Suppressor macrophage treated with lipopolysaccharide for 4 hours (primary cell): Measurements from ENCODE around the gene ALDH1A2.

Source experiments
- DNase-seq: peaks from one replicate; pipeline ENCODE4 v3.0.0-alpha.2; 2020

The ALDH1A2 gene

GRCh38 chr15:57993409-57994145 lies 71.9 kb downstream of the ALDH1A2 start:
- DNase-seq = no peak

GRCh38 chr15:57992761-57993355 lies 72.7 kb downstream of the ALDH1A2 start:
- DNase-seq = no peak

DNA sequence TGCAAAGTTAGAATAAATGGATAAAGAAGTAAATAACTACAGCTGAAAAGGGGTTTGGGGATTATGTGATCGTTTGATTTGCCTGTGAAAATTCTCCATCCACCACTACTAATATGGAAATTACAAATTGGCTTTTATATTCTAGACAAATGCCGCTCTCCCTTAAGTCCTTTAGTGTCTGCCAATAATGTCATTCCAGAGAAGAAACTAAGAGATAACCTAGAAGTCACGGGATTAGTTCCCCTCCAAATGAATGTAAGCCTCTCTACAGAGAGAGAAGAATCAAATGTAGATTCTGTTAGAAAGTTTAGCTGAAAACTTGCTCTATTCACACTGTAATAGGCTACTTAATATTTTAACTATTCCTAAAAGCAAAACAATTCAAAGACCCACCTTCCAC lies 92.0 kb downstream of the ALDH1A2 start:
- no peak for DNase-seq

DNA sequence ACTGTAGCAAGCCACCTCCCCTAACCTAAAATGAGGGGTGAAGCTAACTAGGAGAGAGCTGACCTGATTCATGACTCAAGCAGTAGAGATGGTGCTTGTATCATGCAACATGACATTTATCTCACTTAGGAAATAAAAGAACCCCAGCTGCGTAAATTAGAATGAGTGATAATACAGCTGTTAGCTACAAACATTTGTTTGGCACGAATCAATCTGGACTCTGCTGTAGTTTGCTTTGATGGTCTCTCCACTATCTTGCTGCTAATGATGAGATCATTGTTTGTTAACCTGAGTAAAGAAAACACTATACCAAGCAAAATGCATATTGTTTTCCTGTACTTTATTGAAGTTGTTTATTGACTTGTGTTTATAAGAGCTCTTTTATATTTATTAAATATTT lies 92.6 kb downstream of the ALDH1A2 start:
- no peak for DNase-seq

DNA sequence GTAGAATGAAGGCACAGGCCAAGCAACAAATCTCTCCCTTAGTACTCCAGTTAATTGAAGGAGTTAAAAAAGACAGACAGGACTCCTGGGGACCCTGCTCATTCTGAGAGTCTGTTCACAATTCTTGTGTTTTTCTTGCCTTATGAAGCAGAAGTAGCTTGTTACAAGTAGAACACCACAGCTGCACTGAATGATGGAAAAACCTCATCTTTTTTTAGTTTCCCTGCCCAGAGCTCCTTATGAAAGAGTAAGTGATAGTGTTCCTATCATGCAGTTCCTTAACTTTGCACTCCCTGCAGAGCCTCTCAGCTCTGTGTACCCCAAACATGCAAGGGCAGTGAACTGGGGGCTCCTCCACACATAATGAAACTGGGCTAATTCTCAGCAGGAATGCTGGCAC lies 95.5 kb downstream of the ALDH1A2 start:
- DNase-seq = no peak

DNA sequence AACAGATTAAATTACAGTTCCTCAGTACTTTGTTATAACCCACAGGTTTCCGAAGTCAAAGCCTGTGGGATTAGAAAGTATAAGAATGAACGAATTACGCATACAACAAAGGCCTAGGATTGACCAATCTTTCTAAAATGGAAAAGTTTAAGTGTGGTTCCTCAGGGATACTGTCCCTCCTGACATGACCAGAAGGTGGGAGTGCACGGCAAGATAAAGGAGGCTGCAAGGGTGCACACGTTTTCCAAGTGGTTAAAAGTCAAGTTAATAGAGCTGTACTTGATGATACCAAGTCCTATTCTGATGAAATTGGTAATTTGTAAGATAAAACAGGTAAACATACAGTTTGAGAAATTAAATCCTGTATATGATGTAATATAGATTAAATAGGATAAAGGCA lies 96.2 kb downstream of the ALDH1A2 start:
- DNase-seq = no peak

- DNase-seq = peak; percentile 46
Observed at GRCh38 chr15:57962887-57963286, 102.6 kb downstream of the ALDH1A2 start.

- DNase-seq = no peak
Observed at GRCh38 chr15:57961919-57962318, 103.6 kb downstream of the ALDH1A2 start.

- no peak for DNase-seq
Observed at GRCh38 chr15:57957113-57957512, 108.4 kb downstream of the ALDH1A2 start.

- DNase-seq = no peak
Observed at GRCh38 chr15:57953874-57954273, 111.6 kb downstream of the ALDH1A2 start.

DNA sequence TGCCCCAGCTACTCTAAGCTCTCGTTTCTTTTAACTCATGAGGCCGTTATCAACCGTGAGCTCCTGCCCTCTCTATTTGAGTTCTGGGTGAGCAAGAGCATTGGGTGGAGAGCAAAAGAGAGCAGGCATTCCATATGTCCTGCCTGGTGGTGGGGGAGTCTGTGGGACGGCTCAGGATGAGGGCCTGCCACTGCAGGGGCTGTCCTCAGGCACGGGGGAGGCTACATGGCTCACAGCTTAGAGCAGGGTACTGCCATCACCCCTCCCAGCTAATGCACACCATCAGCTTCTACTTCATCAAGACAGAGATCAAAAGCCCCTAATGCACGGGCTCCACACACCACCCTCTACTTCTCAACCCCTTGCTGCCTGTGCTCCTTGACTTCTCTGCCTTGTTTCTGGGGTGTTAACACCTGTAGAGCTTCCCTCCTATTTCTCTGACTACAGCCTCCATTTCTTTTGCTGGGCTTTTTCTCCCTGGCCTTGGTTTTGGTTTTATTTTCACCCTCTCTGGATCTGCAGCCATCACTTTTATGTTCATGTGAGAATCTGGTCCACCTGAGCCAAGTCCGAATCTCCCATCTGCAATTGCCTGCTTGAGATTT lies 114.1 kb downstream of the ALDH1A2 start:
- DNase-seq = no peak

DNA sequence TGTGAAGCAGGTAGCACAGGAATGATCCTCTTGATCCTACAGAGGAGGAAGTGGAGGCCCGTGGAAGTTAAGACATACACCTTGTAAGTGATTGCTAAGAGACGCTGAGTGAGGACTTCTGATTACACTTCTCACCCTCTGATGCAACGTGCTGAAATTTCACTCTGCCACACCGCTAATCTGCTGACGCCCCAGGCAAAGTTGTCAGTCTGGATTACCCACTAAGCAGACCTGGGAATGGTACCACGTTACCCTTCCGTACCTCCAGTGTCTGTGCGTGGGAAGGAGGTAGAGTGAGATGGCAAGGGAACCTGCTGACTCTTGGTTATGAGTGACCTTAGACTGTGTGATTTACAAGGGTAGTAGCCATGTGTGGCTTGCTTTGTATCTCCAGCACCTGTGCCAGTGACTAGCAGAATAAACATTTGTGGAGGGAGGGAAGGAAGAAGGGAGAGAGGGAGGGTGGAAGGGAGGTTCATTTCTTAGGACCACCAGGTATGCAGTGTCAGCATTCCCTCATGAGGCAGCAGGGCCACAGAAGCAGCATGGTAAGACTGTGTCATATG lies 115.0 kb downstream of the ALDH1A2 start:
- DNase-seq = no peak

- DNase-seq = no peak
Observed at GRCh38 chr15:57949374-57949943, 116.1 kb downstream of the ALDH1A2 start.

DNA sequence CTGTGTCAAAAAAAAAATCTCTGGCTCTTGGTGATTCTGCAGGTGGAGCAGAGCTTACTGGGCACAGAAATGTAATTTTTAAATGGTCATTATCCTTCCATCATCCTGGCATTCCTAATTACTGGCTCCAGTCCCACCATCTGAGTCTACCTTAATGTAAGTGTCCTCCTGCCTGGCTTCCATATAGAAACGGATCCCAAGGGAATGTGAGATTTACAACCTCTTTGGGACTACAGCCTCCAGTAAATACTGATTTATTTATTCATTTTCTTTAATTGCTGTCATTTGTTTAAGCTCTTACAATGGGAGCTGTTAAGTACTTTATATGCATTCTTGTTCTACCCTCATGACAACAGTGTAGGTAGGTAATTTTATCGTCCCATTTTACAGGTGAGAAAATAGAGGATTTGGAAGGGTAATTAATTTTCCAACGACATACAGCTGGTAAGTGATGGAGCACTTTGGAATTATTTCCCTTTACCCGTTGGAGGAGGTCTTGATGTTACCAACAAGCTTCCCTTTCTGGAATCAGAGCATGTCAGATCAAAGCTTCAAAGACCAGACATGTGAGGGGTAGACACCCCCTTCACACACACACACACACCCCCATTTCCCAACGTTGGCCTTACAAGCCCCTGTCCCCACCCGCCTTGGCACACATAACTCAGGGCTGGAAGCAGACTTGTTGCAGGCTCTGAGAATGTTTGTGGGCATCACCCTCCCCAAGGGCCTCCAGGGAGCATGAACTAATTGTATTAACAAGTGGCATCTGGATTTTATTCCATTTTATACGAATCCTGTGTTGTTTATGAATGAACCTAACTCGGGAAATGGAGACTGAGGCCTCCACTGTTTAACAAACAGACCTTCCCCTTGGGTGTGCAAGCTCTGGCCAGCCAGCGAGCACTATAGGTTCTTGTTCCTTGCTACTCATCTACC lies 116.9 kb downstream of the ALDH1A2 start:
- DNase-seq = no peak

DNA sequence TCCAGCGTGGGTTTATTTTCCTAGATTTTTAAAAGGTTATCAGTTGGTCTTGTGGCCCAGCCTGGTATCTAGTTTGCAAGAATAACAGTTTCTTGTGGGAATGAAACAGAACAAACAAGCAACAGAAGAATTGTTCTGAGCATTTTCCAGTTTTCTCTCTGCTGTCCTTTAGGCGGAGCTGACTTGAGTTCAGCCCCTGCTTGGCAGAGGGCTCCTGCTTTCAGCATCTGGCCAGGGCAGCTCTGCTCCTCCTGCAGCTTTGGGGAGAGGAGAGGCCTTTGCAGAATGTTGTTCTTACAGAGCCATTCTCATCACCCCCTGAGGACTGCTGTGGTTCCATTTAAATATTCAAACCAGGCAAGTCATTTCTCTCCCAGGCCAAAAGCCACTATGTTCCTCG lies 117.7 kb downstream of the ALDH1A2 start:
- DNase-seq = no peak

- DNase-seq = no peak
Observed at GRCh38 chr15:57947282-57947681, 118.2 kb downstream of the ALDH1A2 start.

- DNase-seq = no peak
Observed at GRCh38 chr15:57946491-57947048, 118.9 kb downstream of the ALDH1A2 start.

DNA sequence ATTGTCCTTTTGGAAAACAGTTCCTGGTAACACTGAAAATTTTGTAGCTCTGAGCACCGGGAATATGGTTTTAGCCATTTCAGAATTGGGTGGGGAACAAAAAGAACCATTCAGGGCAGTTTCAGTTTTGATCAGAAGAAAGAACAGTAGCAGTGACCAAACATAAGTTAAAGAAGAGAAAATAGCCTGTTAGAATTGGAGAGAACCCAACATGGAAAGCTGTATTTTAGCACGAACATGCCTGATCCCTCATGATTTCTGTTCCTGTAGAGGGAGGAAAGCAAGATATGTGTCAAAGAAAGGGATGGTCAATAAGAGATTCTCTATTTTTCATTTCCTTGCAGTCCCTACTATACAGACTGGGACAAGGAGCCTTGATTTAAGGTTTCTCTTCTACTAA lies 119.9 kb downstream of the ALDH1A2 start:
- DNase-seq = no peak

DNA sequence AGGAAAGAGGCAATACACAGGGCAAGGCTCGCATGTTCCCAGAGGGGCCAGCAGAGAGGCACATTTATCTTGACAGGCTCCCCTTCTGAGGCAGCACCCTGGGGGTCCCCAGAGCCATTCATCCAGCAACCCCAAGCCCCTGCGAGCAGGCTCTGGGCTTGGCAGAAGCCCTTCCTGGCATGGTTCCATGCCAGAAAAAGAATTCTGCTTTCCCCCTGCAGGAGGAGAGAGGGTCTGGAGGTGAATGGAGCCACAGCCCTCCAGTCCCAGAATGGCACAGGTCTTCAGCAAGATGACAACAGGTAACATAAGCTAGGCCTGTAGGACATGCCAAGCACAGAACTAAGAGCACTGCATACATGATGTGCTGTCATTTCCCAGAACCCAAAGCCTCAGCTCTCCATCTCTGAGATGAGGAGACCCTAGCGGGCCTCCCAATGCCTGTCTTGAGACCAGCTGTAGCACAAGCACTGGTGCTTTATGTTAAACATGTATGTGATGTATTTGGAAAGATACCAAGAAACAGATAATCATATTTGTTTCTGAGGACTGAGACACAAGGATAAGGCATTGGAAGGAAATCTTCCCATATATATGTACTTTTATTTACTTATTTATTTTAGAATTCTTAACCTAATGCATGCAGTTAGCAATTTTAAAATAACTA lies 121.6 kb downstream of the ALDH1A2 start:
- no peak for DNase-seq

DNA sequence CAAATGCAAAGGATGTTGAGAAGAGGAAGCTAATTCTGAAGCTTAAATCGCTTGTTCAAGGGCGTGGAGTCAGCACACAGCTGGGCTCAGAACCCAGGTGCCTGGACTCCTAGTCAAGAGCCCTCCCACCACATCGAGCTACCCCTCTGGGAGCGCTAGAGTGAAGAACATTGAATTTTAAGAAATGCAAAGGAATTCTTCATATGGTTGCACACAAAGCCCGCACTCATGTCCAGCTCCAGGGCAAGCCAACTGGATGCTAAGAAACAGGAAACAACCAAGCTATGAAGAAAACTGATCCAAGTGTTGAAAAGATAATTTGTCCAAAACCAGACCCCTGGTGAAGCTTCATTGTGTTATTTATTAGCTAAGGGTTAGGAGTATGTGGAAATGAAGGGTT lies 122.3 kb downstream of the ALDH1A2 start:
- no peak for DNase-seq

DNA sequence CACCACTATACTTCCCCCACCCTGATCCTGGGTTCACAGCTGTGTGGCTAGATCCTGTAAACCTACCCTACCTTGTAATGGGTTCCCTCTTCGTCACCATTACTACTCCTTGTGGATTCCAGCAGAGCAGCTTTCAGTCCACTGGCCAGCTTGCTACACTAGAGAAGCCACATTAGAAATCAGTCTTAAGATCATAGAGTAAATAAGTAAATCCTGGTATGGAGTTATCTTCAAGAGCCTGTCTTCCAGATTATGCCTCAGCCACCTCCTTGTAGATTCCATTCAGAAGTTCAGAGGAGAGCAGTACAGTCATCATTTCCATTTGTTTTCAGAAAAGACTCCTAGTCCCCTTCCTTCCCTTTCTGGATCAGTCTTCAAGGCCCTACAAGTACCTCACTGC lies 123.7 kb downstream of the ALDH1A2 start:
- no peak for DNase-seq

- no peak for DNase-seq
Observed at GRCh38 chr15:57932348-57932747, 133.2 kb downstream of the ALDH1A2 start.
